Measurements from ENCODE around the gene MAP1B. TPM values are rescaled to one million over a fixed set of nuclear protein-coding genes. Genes with fewer than 3 reads are reported as not detected.
A peak's percentile ranks its signal among the peaks of the same experiment; 100 is the strongest.

MAP1B gene
- total RNA-seq, 1 donor from 2014 or later, result 61.0 TPM

- no peaks in the 10 kb centered on the region for H3K27me3 Mint-ChIP-seq (ENCODE audit: low read depth)
- H3K4me3 Mint-ChIP-seq, result no peak overlapping the region
- H3K9me3 Mint-ChIP-seq, result no peaks in the 10 kb centered on the region
- DNase-seq (ENCODE audit: low spot score in 2 of 2, unreplicated experiment in 2 of 2), result no peak
- peaks cover 52% of the 10 kb centered on the region for H3K4me1 Mint-ChIP-seq
- TF ChIP-seq CTCF (IDR thresholded peaks at IDR 0.05; ENCODE audit: unreplicated experiment), result no peak
- H3K36me3 Mint-ChIP-seq, result peaks cover 3% of the 10 kb centered on the region
- H3K27ac Mint-ChIP-seq, result peak overlapping the region; percentile 5
Measured at GRCh38 chr5:72149742-72150141, 42.5 kb downstream of the MAP1B start.

GRCh38 chr5:72151169-72151568 is 43.9 kb downstream of the MAP1B start:
- Mint-ChIP-seq H3K4me3 (no peak overlapping the region), H3K27ac (no peak overlapping the region), H3K4me1 (peaks cover 42% of the 10 kb centered on the region), H3K9me3 (no peaks in the 10 kb centered on the region), H3K27me3 (ENCODE audit: low read depth) (no peaks in the 10 kb centered on the region), H3K36me3 (peaks cover 3% of the 10 kb centered on the region)
- no peak for DNase-seq (ENCODE audit: low spot score in 2 of 2, unreplicated experiment in 2 of 2)
- no peak for TF ChIP-seq CTCF (IDR thresholded peaks at IDR 0.05; ENCODE audit: unreplicated experiment)

GRCh38 chr5:72151646-72152045 is 44.4 kb downstream of the MAP1B start:
- Mint-ChIP-seq H3K4me1 (peaks cover 42% of the 10 kb centered on the region), H3K36me3 (peaks cover 3% of the 10 kb centered on the region), H3K27me3 (ENCODE audit: low read depth) (no peaks in the 10 kb centered on the region), H3K27ac (peak overlapping the region; percentile 28), H3K4me3 (no peak overlapping the region), H3K9me3 (no peaks in the 10 kb centered on the region)
- no peak for TF ChIP-seq CTCF (IDR thresholded peaks at IDR 0.05; ENCODE audit: unreplicated experiment)
- no peak for DNase-seq (ENCODE audit: low spot score in 2 of 2, unreplicated experiment in 2 of 2)

- peak overlapping the region; percentile 83 for H3K27ac Mint-ChIP-seq
- DNase-seq (ENCODE audit: low spot score in 2 of 2, unreplicated experiment in 2 of 2), result no peak
- no peak for TF ChIP-seq CTCF (IDR thresholded peaks at IDR 0.05; ENCODE audit: unreplicated experiment)
- H3K4me1 Mint-ChIP-seq, result peaks cover 46% of the 10 kb centered on the region
- H3K4me3 Mint-ChIP-seq, result no peak overlapping the region
- H3K9me3 Mint-ChIP-seq, result no peaks in the 10 kb centered on the region
- H3K36me3 Mint-ChIP-seq, result peaks cover 3% of the 10 kb centered on the region
- no peaks in the 10 kb centered on the region for H3K27me3 Mint-ChIP-seq (ENCODE audit: low read depth)
Measured at GRCh38 chr5:72152545-72152944, 45.3 kb downstream of the MAP1B start.

GRCh38 chr5:72153551-72153950 is 46.3 kb downstream of the MAP1B start:
- DNase-seq (ENCODE audit: low spot score in 2 of 2, unreplicated experiment in 2 of 2), result no peak
- TF ChIP-seq CTCF (IDR thresholded peaks at IDR 0.05; ENCODE audit: unreplicated experiment), result no peak
- Mint-ChIP-seq H3K27me3 (ENCODE audit: low read depth) (no peaks in the 10 kb centered on the region), H3K4me1 (peaks cover 41% of the 10 kb centered on the region), H3K4me3 (no peak overlapping the region), H3K36me3 (peaks cover 3% of the 10 kb centered on the region), H3K9me3 (no peaks in the 10 kb centered on the region), H3K27ac (no peak overlapping the region)
